PC-3 (cell line): Measurements from ENCODE around the gene TSPAN4. TPM values are rescaled to one million over a fixed set of nuclear protein-coding genes. Genes with fewer than 3 reads are reported as not detected.

ENCODE experiments used
- ATAC-seq: fragments of 200-7000 bp; cut with Tn5 transposase; 2 replicates; pipeline ENCODE4 v1.9.1; 2020; ENCODE audit warnings: mild to moderate bottlenecking, moderate library complexity
- BruUV-seq: library from RNA; stranded (reverse); fragments of 400-500 nt; replicated peaks from 2 replicates; lab custom pipeline; 2021; lab: Mats Ljungman, UMichigan
- CTCF ChIA-PET: fragments of 300-600 bp; sonication (Branson Sonifier 250); formaldehyde crosslinking; loops from one replicate; lab custom pipeline; 2022; ENCODE audit warnings: antibody characterized with exemption; lab: Charles Lee
- POLR2A ChIA-PET: fragments of 300-600 bp; sonication (Branson Sonifier 250); formaldehyde crosslinking; loops from one replicate; lab custom pipeline; 2022; ENCODE audit warnings: antibody characterized with exemption; ENCODE audit not compliant: unreplicated experiment; lab: Charles Lee
- DNase-seq: peaks from one replicate; pipeline ENCODE4 v3.0.0-alpha.2; 2015
- H2AFZ ChIP-seq: fragments of 300-600 bp; sonication (generic); 2 replicates; pipeline ENCODE4 v1.6.0; 2016; ENCODE audit warnings: antibody characterized with exemption, low read length
- H3F3A ChIP-seq: fragments of 300-600 bp; sonication (generic); one replicate; pipeline ENCODE4 v1.6.0; 2017; ENCODE audit warnings: antibody characterized with exemption, low read length, control low read depth, mild to moderate bottlenecking; ENCODE audit not compliant: unreplicated experiment
- H3K27ac ChIP-seq: fragments of 300-600 bp; sonication (generic); 2 replicates; pipeline ENCODE4 v1.5.1; 2016; ENCODE audit warnings: mild to moderate bottlenecking, low read length
- H3K27me3 ChIP-seq: fragments of 300-600 bp; sonication (generic); 2 replicates; pipeline ENCODE4 v1.6.1; 2016; ENCODE audit warnings: low read length, mixed read lengths
- H3K36me3 ChIP-seq: fragments of 300-600 bp; sonication (generic); 2 replicates; pipeline ENCODE4 v1.6.1; 2016; ENCODE audit warnings: low read depth, mixed run types, low read length, mixed read lengths
- H3K4me1 ChIP-seq: fragments of 300-600 bp; sonication (generic); 2 replicates; pipeline ENCODE4 v1.5.1; 2016; ENCODE audit warnings: low read length; ENCODE audit not compliant: insufficient read depth
- H3K4me2 ChIP-seq: fragments of 300-600 bp; sonication (generic); 2 replicates; pipeline ENCODE4 v1.6.0; 2016; ENCODE audit warnings: low read length
- H3K4me3 ChIP-seq: fragments of 300-600 bp; sonication (generic); 2 replicates; pipeline ENCODE4 v1.5.1; 2016; ENCODE audit warnings: mild to moderate bottlenecking, low read length, mixed read lengths
- H3K79me2 ChIP-seq: fragments of 300-600 bp; sonication (generic); 2 replicates; pipeline ENCODE4 v1.6.1; 2017; ENCODE audit warnings: low read length, mixed read lengths
- H3K9ac ChIP-seq: fragments of 300-600 bp; sonication (generic); 2 replicates; pipeline ENCODE4 v1.6.0; 2016; ENCODE audit warnings: mild to moderate bottlenecking, low read length
- H3K9me2 ChIP-seq: fragments of 300-600 bp; sonication (generic); replicated peaks from 2 replicates; pipeline ENCODE4 v1.6.1; 2016; ENCODE audit warnings: mixed run types, low read length, mixed read lengths
- H3K9me3 ChIP-seq: fragments of 300-600 bp; sonication (generic); 2 replicates; pipeline ENCODE4 v1.6.1; 2016; ENCODE audit warnings: low read length, mixed read lengths
- H4K20me1 ChIP-seq: fragments of 300-600 bp; sonication (generic); 2 replicates; pipeline ENCODE4 v1.6.1; 2016; ENCODE audit warnings: low read length, mixed read lengths
- CTCF ChIP-seq: fragments of 300-600 bp; sonication (generic); conservative IDR thresholded peaks from 2 replicates; pipeline ENCODE4 v1.5.1; 2017; ENCODE audit warnings: antibody characterized with exemption, low read depth, mild to moderate bottlenecking, low read length
- EZH2 ChIP-seq: fragments of 300-600 bp; sonication (generic); IDR thresholded peaks from one replicate; pipeline ENCODE4 v1.6.1; 2017; ENCODE audit warnings: antibody characterized with exemption, mild to moderate bottlenecking, low read length; ENCODE audit not compliant: unreplicated experiment
- EZH2phosphoT487 ChIP-seq: fragments of 300-600 bp; sonication (generic); IDR thresholded peaks from 2 replicates; pipeline ENCODE4 v1.6.1; 2018; ENCODE audit warnings: mild to moderate bottlenecking, antibody characterized with exemption, low read length, borderline replicate concordance
- intact Hi-C: fragments of 100-400 bp; cut with micrococcal nuclease; formaldehyde crosslinking; loops from 2 replicates; pipeline ENCODE4 v1.9.0; 2023
- total RNA-seq: library from RNA; depleted of rRNA; stranded (reverse); fragments of >200 nt; gene quantifications from 2 replicates; pipeline ENCODE4 v1.2.3, GENCODE V29; 2014

Gene TSPAN4
- total RNA-seq, 1 experiment from 2014 or later, result 121 TPM

GRCh38 chr11:815675-816432 is 26.8 kb upstream of the TSPAN4 start:
- Histone ChIP-seq H3K9me2 (no peaks in the 10 kb centered on the region), H3K79me2 (peaks cover 30% of the 10 kb centered on the region), H3K36me3 (peaks cover 29% of the 10 kb centered on the region), H3K4me2 (no peak overlapping the region), H3K9ac (no peak overlapping the region), H3K27ac (no peak overlapping the region), H3K4me3 (no peak overlapping the region), H4K20me1 (peaks cover 33% of the 10 kb centered on the region), H2AFZ (no peak overlapping the region), H3K9me3 (no peaks in the 10 kb centered on the region), H3K27me3 (no peaks in the 10 kb centered on the region), H3F3A (peaks cover 5% of the 10 kb centered on the region), H3K4me1 (peaks cover 27% of the 10 kb centered on the region)
- no peak for TF ChIP-seq EZH2phosphoT487
- TF ChIP-seq CTCF, result no peak
- TF ChIP-seq EZH2, result no peak
- DNase-seq, result no peak
- ChIA-PET CTCF (no interaction called here), POLR2A (no interaction called here)
- no peak for ATAC-seq
- BruUV-seq, result no TSS peak
- intact Hi-C loops, result no loop called here

- TF ChIP-seq CTCF (no peak), EZH2phosphoT487 (no peak), EZH2 (no peak)
- DNase-seq (no peak), ATAC-seq (no peak)
- Histone ChIP-seq H3K27me3 (no peaks in the 10 kb centered on the region), H3K36me3 (peaks cover 23% of the 10 kb centered on the region), H2AFZ (no peak overlapping the region), H3K9me2 (no peaks in the 10 kb centered on the region), H3K27ac (no peak overlapping the region), H3K9ac (no peak overlapping the region), H4K20me1 (peaks cover 29% of the 10 kb centered on the region), H3K4me3 (no peak overlapping the region), H3K9me3 (no peaks in the 10 kb centered on the region), H3K4me2 (no peak overlapping the region), H3K4me1 (peaks cover 27% of the 10 kb centered on the region), H3K79me2 (peaks cover 29% of the 10 kb centered on the region), H3F3A (peaks cover 5% of the 10 kb centered on the region)
- POLR2A ChIA-PET, result no interaction called here
- no TSS peak for BruUV-seq
- intact Hi-C loops, result no loop called here
- CTCF ChIA-PET, result no interaction called here
These were observed 26.2 kb upstream of the TSPAN4 start for GRCh38 chr11:816433-816779.
